Fibroblast of skin of scalp (primary cell): ENCODE measurements around the gene TMEM135.
"Not testable (repeated sequence)": the region's sequence is repeated elsewhere in the genome, so short reads cannot be mapped to it uniquely, and the experiment has no call there.

Experiments
- DNase-seq: peaks from one replicate; pipeline ENCODE4 v3.0.0-alpha.2; 2013

Gene TMEM135

DNA sequence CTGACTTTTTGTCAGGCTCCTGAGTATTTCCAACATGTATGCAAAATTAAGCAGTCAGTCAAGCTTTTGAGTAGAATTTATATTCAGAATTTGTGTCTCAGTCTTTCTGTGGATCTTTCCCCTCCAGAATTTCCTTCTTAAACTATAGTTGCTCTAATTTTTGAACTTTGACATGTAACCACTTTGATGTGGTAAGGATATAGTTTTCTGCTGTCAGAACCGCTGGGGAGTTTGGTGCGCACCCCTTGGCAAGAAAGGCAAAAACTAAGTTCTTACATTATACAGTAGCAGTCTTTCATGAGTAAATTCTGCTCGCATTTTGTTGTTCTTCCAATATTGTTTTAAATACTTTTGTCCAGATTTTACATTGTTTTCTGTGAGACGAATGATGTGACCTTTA lies 105.9 kb downstream of the TMEM135 start:
- DNase-seq: no peak

DNA sequence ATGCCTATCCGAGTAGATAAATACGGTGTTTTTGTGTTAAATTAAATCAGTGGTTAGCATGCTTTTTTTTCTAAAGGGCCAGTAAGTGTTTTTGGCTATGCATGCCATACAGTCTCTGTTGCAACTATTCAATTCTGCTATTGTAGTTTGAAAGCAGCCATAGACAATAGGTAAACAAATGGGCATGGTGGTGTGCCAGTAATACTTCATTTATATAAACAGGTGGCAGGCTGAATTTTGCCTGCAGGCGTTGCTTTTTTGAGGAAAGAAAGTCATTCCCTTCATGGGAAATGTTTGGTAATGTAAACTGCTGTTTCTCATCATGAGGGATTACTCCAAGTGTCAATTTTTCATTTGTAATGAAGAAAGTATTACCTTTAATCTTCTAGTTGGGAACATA lies 106.5 kb downstream of the TMEM135 start:
- no peak for DNase-seq

DNA sequence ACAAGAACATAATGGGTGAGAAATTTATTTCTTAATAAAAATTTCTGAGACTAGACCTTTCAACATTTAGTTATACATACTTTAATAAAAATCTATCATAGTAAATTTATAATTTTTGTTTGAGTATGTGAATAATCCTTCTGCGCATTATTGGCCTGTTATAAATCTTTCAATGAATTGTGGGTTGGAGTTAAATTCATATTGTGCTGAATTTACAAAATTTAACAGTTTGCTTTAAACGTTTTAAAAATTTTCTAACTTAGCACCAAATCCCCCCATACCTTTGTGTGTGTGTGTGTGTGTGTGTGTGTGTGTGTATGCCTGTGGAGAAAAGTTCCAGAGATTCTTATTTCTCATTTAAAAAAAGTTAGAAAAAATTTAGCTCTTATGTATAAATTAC lies 111.0 kb downstream of the TMEM135 start:
- DNase-seq: no peak

DNA sequence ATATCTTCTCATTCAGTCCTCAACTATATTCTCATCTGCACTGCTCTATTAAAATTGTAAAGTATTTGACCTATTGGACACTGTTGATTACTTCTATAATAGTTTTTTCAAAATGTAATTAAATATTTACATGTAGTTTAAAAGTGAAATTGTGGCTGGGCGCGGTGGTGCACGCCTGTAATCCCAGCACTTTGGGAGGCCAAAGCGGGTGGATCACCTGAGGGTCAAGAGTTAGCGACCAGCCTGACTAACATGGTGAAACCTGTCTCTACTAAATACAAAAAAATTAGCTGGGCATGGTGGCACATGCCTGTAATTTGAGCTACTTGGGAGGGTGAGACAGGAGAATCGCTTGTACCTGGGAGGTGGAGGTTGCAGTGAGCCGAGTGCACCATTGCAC lies 112.0 kb downstream of the TMEM135 start:
- DNase-seq: not testable (repeated sequence)

DNA sequence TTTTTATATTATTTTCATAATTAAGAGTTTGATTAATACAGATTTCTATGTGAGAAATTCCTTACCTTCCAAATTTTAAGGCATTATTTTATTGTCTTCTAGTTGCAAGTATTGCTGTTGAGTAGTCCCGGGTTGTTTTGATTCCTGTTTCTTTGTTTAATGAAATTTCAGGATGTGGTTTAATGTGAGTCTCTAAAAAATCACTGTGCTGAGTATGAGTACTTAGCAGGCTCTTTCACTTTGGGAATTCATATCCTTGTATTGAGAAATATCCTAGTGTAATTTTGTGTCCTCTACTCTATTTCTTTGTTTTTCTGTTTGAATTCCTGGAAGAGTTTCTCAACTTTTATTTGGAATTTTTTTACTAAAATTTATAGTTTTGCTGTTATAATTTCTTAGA lies 113.2 kb downstream of the TMEM135 start:
- DNase-seq: no peak

DNA sequence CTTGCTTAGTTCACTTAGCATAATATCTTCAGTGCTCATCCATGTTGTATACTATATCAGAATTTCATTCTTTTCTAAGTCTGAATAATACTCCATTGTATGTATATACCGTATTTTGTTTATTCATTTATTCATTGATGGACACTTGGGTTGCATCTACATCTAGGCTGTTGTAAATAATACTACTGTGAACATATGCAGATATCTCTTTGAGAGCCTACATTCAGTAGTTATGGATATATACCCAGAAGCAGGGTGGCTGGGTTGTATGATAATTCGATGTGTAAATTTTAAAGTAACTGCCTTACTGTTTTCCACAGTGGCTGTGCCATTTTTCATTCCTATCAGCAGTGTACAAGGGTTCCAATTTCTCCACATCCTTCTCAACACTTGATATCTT lies 116.5 kb downstream of the TMEM135 start:
- DNase-seq: no peak

DNA sequence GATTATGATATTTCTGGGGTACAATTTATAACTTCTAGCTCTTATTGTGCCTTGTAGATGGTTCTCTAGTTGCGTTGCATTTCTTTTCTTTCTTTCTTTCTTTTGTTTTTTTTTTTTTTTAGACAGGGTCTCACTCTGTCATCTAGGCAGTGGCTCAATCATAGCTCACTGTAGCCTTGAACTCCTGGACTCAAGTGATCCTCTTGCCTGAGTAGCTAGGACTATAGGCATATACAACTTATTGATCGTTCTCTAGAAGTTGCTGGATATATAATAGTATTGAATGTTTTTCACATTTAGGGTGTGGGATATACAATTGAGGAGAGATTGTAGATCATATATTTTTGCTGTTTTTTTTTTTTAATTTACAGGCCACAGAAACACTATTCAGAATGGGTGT lies 119.2 kb downstream of the TMEM135 start:
- no peak for DNase-seq

DNA sequence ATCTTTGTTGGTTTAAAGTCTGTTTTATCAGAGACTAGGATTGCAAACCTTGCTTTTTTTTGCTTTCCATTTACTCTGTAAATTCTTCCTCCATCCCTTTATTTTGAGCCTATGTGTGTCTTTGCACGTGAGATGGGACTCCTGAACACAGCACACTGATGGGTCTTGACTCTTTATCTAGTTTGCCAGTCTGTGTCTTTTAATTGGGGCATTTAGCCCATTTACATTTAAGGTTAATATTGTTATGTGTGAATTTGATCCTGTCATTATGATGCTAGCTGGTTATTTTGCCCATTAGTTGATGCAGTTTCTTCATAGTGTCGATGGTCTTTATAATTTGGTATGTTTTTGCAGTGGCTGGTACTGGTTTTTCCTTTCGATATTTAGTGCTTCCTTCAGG lies 131.3 kb downstream of the TMEM135 start:
- DNase-seq: not testable (repeated sequence)

DNA sequence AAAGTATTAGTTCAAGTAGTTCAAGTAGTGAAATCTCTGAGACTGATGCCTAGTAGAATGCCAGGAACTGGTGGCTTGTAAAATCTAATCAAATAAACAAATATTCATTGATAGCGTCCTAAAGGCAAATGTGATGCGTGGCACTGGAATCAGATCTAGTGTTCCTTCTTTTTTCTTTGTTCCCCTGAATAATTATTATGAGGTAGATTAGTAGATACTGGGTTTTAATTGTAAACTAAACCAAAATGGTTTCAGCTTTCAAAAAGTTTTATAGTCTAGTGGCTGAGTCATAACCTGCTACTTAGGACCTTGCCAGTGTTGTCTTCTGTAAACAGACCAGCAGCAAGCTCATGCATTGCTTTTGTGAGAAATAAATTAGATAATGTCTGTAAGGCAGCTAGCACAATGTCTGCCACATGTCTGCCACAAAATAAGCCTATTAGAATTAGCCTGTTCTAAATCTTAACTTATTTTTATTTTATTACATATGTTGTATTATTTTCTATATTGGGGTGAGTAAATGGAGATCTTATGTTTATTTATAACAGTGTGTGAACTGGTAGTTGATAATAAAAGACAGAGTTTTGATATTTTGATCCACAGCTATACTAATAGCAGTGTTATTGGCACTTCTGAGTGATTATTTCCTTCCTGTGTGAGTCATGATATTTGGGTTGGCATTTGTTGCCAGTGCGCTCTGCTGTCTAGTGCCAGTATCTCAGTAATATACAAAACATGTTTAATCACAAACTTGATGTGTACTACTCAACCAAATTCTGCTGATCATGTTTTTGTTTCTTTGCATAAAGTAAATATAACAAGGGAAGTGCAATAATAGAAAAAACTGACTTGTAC lies 135.7 kb downstream of the TMEM135 start:
- no peak for DNase-seq

DNA sequence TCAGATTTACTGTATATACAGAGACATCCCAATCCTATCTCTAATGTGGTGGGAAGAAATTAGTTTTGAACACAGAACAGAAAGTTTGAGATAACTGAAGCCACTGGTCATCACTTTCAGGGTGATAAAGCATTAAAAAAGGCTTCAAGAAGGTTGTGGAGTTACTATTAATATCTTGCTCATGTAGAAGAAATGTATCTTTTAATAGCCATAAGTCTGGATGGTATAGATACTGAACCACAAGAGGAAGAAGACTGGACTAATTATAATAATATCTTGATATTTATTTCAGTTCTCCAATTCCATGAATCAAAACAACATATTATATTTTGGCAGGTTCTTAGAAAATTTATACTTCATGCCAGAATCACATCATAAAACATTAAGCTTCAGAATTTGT lies 137.1 kb downstream of the TMEM135 start:
- DNase-seq: no peak

DNA sequence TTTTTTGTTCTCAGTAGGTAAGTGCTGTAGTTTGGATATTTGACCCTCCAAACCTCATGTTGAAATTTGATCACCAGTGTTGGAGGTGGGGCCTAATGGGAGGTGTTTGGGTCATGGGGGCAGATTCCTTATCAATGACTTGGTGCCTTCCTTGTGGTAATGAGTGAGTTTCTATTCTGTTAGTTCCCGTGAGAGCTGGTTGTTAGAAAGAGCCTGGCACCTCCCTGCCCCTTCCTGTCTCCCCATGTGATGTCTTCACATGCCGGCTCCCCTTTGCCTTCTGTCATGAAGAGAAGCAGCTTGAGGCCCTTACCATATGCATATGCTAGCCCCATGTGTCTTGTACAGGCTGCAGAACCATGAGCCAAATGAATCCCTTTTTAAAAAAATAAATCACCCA lies 138.3 kb downstream of the TMEM135 start:
- peak; percentile 13 for DNase-seq

DNA sequence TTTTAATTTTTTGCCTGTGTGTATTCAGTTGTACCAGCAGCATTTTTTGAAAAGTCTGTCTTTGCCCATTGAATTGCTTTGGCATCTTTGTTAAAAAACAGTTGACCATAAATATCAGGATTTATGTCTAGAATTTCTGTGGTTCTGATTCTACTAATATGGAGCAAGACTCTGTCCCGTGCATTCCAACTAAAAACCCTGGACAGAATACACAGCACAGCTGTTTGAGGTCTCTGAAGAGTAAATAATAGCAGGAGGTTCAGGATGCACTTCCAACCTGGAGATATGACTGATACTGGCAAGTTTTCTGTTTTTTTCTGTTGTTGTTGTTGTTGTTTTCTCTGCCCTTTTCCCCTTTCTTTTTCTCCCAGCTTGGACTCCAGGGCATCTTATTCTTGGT lies 141.9 kb downstream of the TMEM135 start:
- no peak for DNase-seq

DNA sequence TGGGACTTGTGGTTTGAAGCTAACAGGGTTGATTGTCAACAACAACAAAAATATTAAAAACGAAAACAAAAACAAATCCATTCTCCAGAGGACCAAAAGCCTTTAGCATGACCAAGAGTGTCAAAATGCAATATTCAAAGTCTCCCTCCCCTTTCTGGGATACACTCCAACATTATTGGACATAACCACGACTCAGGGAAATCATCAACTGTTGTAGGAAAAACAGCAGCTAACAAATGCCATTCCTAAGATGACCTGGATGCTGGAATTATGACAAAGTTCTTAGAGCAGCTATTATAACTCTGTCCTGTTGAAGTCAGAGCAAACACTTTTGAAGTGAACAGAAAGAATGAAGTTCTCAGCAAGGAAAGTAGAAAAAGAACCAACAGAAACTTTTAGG lies 143.0 kb downstream of the TMEM135 start:
- DNase-seq: peak; percentile 80

DNA sequence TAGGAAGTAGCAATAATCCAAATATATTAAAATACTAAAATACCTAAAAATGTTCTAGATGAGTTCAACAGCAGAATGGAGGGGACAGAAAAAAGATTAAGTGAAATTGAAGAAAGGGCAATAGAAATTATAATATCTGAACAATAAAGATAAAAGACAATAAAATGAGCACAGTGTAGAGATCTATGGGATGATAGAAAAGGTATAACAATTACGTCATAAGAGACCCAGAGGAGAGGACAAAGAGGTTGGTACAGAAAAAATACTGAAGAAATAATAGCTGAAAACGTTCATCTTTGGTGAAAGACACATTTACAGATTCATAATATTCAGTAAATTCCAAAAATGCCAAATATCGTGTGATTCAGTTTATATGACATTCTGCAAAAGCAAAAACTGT lies 143.4 kb downstream of the TMEM135 start:
- DNase-seq: no peak

DNA sequence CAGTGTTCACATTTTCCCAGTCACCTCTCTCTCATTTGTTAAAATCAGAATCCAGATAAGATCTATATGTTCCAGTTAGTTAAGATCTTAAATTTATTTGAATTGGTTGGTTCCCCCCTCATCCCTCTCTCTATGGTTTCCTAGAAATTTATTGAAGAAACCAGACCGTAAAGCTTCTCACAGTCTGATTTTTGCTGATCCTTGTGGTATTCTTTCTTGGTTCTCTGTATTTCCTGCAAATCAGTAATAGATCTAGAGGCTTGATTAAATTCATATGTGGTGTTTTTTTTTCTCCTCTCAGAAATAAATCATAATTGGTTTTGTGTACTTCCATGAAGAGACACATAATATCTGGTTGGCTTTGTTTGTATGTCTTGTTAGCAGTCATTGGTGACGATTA lies 147.5 kb downstream of the TMEM135 start:
- DNase-seq: no peak

DNA sequence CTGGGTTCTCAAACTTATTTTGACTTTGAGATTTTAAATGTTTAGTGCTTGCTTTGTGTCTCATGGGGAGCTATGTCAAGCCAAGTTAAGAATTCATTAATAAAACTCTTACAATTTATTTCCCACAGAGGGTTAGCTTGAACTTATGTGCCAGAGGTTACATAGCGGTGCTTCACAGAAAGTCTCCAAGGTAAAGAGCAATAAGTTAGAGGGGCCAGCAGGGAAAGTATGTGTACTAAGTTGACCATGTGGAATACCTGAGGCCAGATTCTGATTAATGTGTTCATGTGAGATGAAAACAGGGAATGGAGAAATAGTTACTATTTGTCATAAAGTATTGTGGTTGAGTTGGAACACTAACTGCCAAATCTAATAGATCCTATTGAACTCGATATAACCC lies 149.3 kb downstream of the TMEM135 start:
- DNase-seq: no peak

DNA sequence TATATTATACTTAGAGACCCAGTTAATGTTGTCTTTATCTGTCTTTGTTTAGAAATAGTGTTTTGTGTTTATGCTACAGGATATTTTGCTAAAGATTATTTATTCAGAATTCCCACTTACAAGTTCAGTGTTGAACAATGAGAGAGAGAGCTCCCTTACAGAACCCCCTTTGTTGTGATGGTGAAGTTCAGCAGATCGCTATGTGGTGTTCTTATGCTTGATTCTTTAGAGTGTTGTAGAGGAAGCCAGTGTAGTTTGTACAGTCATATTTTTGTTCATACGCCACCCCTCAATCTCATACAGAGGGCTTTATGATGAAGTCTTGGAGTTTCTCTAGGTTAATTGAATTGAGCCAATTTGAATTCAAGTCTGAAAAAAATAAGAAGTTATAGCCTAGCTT lies 150.2 kb downstream of the TMEM135 start:
- no peak for DNase-seq

DNA sequence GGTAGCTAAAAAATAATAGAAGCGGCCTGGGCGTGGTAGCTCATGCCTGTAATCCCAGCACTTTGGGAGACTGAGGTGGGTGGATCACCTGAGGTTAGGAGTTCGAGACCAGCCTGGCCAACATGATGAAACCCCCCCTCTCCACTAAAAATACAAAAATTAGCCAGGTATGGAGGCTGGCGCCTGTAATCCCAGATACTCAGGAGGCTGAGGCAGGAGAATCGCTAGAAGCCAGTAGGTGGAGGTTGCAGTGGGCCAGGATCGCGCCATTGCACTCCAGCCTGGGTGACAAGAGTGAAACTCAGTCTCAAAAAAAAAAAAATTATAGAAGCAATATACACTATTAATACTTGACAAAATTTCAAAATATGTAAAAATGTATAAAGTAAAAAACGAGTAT lies 150.7 kb downstream of the TMEM135 start:
- not testable (repeated sequence) for DNase-seq

DNA sequence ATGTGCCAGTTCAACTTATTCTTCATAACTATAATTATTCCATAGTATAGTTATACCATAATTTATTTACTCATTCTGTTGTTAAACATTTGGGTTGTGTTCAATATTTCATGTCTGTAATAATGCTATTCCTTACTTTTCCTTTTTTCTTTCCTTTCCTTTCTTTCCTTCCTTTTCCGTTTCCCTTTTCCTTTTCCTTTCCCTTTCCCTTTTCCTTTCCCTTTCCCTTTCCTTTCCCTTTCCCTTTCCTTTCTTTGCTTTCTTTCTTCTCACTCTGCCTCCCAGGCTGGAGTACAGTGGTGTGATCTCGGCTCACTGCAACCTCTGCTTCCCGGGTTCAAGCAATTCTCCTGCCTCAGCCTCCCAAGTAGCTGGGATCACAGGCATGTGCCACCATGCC lies 151.2 kb downstream of the TMEM135 start:
- DNase-seq: not testable (repeated sequence)

DNA sequence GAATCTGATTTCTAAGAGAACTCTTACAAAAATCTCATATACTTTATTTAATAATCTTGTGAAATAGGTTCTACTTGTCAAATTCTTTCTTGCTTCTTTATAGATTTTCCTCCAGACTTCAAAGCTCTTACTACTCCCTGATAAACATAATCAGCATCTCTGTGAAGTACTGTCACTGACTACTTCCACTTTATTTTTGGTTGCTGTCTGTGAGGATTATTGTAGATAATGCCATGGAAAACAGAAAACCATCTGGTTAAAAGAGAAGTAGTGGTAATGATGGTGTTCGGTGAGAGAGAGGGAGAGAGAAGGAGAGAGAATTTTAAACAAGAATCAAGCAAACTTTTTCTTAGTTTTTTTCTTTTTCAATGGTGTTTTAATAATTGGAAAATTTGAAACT lies 152.3 kb downstream of the TMEM135 start:
- DNase-seq: no peak

DNA sequence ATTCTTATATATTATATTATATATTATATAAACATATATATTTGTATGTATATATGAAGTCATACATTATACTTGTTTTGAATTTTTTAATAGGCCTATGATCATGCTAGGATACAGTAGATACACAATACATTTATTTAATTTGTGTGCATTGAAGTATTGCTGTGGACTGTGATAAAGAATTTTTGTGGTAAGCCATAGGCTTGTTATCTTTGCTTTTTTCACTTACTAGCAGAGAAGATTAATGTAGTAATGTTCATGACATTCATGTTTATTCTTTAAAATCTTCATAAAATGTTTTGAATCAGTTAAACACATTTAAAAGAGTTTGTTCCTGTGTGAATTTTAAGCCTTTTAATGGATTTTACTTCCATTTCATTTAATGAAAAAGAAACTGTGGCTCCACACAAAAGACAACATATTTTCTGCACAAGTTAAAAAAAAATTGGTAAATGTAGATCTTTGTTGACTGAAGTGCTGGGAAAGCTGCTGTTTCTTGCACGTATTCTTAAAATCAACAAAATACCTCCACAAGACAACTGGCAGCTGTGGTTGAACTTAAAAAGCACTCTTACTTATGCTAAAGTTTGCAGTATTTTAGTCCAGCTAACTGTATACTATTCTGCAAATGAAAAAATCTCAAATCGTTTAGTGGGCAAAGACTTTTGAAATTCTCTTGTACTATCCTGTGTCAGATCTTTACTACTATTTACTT lies 156.2 kb downstream of the TMEM135 start:
- no peak for DNase-seq

DNA sequence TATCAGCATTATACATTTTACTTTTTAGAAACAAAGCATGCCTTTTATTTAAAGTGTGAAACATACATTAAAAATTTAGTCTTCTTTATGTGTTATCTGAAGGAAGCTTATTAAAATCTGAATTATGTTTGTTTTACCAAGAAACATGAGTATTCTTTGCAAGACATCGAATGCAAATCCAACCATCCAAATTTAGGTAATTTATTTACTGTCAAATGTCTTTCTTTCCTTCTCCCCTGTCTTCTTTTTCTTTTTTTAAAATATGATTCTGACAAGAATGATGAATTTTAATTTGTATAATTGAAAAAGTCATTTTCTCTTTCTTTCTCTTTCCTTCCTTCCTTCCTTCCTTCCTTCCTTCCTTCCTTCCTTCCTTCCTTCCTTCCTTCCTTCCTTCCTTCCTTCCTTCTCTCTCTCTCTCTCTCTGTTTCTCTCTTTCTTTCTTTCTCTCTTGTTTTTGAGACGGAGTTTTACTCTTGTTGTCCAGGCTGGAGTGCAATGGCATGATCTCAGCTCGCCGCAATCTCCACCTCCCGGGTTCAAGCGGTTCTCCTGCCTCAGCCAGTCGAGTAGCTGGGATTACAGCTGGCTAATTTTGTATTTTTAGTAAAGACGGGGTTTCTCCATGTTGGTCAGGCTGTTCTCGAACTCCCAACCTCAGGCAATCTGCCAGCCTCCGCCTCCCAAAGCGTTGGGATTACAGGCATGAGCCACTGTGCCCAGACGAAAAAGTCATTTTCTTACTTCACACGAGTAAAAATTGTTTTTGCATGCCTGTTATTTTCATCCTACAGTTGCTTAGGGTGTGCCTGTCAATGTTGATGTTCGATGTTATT lies 157.5 kb downstream of the TMEM135 start:
- DNase-seq: no peak

DNA sequence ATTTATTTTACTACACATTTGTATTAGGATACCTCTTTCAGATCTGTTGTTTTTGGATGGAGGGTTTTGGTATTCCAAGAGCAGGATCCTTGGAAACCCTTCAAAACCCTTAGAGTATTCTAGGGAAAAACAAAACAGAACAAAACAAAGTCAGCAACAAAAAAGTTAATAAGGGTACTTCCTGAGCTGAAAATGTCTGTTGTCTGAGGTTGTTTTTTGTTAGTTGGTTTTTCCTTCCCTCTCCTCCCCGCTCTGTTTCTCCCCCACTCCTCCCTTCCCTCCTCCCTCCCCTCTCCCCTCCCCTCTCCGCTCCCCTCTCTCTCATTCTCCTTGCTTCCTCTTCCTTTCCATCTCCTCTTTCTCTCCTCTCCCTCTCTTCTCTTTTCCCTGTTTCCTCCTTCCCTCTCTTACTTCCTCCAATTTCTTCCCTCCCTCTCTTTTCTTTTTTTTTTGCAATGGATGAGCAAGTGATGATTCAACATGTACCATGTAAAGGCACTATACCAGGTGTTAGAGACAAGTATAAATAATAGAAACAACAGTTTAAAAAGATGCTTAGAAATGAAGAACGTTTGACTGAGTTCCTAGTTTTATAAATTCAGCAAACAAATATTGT lies 160.6 kb downstream of the TMEM135 start:
- DNase-seq: no peak
